Liver (tissue), 9 donors: ENCODE data around the gene PHF21B. TPM values are rescaled to one million over a fixed set of nuclear protein-coding genes. Genes with fewer than 3 reads are reported as not detected.

Experiments
- DNase-seq: peaks from one replicate; pipeline ENCODE4 v3.0.0-alpha.2; 2017; ENCODE audit warnings: low spot score
- H3K27ac ChIP-seq, 2 donors: one replicate each; pipeline ENCODE4 v1.7.0; 2013; ENCODE audit warnings: inconsistent platforms in 2 of 2, low read length in 2 of 2, control low read depth in 1 of 2, low read depth in 1 of 2, mild to moderate bottlenecking in 1 of 2
- H3K27me3 ChIP-seq, 4 donors: one replicate each; pipeline versions ENCODE4 v1.6.1 to v1.7.0; 2013; ENCODE audit warnings: low read length in 3 of 4, inconsistent platforms in 1 of 4, mild to moderate bottlenecking in 1 of 4, moderate library complexity in 1 of 4; ENCODE audit not compliant: control insufficient read depth in 4 of 4, insufficient read depth in 4 of 4
- H3K36me3 ChIP-seq, 4 donors: one replicate each; pipeline versions ENCODE4 v1.6.1 to v1.7.0; 2013; ENCODE audit warnings: low read length in 3 of 4, mild to moderate bottlenecking in 3 of 4, low read depth in 1 of 4, moderate library complexity in 1 of 4; ENCODE audit not compliant: control insufficient read depth in 4 of 4, insufficient read depth in 3 of 4
- H3K4me1 ChIP-seq, 4 donors: one replicate each; pipeline versions ENCODE4 v1.6.1 to v1.7.0; 2013; ENCODE audit warnings: low read length in 3 of 4, mild to moderate bottlenecking in 3 of 4, moderate library complexity in 1 of 4; ENCODE audit not compliant: control insufficient read depth in 4 of 4, insufficient read depth in 4 of 4
- H3K4me3 ChIP-seq, 3 donors: one replicate each; pipeline versions ENCODE4 v1.6.1 to v1.7.0; 2013; ENCODE audit warnings: low read length in 3 of 3, control low read depth in 1 of 3, low read depth in 1 of 3, mild to moderate bottlenecking in 1 of 3
- H3K9ac ChIP-seq, 2 donors: one replicate each; pipeline ENCODE4 v1.7.0; 2013; ENCODE audit warnings: low read length in 2 of 2, mild to moderate bottlenecking in 2 of 2, moderate library complexity in 2 of 2, control low read depth in 1 of 2, low read depth in 1 of 2
- H3K9me3 ChIP-seq, 4 donors: one replicate each; pipeline versions ENCODE4 v1.6.1 to v1.7.0; 2013; ENCODE audit warnings: low read length in 3 of 4; ENCODE audit not compliant: control insufficient read depth in 4 of 4
- ATF3 ChIP-seq: IDR thresholded peaks from 2 replicates; pipeline ENCODE4 v1.6.1; 2016; ENCODE audit warnings: antibody characterized with exemption
- CTCF ChIP-seq: fragments of 150-350 bp; IDR thresholded peaks from 2 replicates; pipeline ENCODE4 v1.5.1; 2017; ENCODE audit warnings: improper control_type of control experiment, low read depth, low read length; ENCODE audit not compliant: missing input control
- EGR1 ChIP-seq, 2 donors: IDR thresholded peaks; 2 replicates each; pipeline ENCODE4 v1.6.1; 2016 to 2018; ENCODE audit warnings: antibody characterized with exemption in 2 of 2, low read depth in 2 of 2
- FOXA1 ChIP-seq: IDR thresholded peaks from 2 replicates; pipeline ENCODE4 v1.6.1; 2016; ENCODE audit warnings: antibody characterized with exemption
- FOXA2 ChIP-seq: IDR thresholded peaks from 2 replicates; pipeline ENCODE4 v1.6.1; 2016; ENCODE audit warnings: antibody characterized with exemption
- GABPA ChIP-seq, 2 donors: IDR thresholded peaks in 1 of 2; conservative IDR thresholded peaks in 1 of 2; 2 replicates each; pipeline ENCODE4 v1.6.1; 2016; ENCODE audit warnings: antibody characterized with exemption in 2 of 2, mild to moderate bottlenecking in 1 of 2, moderate library complexity in 1 of 2
- HNF4A ChIP-seq, 2 donors: conservative IDR thresholded peaks; 2 replicates each; pipeline ENCODE4 v1.6.1; 2016; ENCODE audit warnings: antibody characterized with exemption in 2 of 2, mild to moderate bottlenecking in 2 of 2
- HNF4G ChIP-seq: IDR thresholded peaks from 2 replicates; pipeline ENCODE4 v1.6.1; 2016; ENCODE audit warnings: antibody characterized with exemption
- JUND ChIP-seq, 2 donors: IDR thresholded peaks; 2 replicates each; pipeline ENCODE4 v1.6.1; 2016; ENCODE audit warnings: antibody characterized with exemption in 2 of 2
- MAX ChIP-seq: IDR thresholded peaks from 2 replicates; pipeline ENCODE4 v1.6.1; 2016; ENCODE audit warnings: antibody characterized with exemption
- NR2F2 ChIP-seq: IDR thresholded peaks from 2 replicates; pipeline ENCODE4 v1.6.1; 2016; ENCODE audit warnings: antibody characterized with exemption
- RAD21 ChIP-seq, 2 donors: IDR thresholded peaks; 2 replicates each; pipeline ENCODE4 v1.6.1; 2016; ENCODE audit warnings: antibody characterized with exemption in 2 of 2, mild to moderate bottlenecking in 2 of 2
- REST ChIP-seq: IDR thresholded peaks from 2 replicates; pipeline ENCODE4 v1.6.1; 2016; ENCODE audit warnings: antibody characterized with exemption, mild to moderate bottlenecking
- RXRA ChIP-seq, 2 donors: IDR thresholded peaks; 2 replicates each; pipeline ENCODE4 v1.6.1; 2017 to 2018; ENCODE audit warnings: antibody characterized with exemption in 2 of 2, mild to moderate bottlenecking in 1 of 2
- SP1 ChIP-seq: IDR thresholded peaks from 2 replicates; pipeline ENCODE4 v1.6.1; 2018; ENCODE audit warnings: antibody characterized with exemption, mild to moderate bottlenecking
- TAF1 ChIP-seq: conservative IDR thresholded peaks from 2 replicates; pipeline ENCODE4 v1.6.1; 2016; ENCODE audit warnings: antibody characterized with exemption, mild to moderate bottlenecking
- YY1 ChIP-seq: IDR thresholded peaks from 2 replicates; pipeline ENCODE4 v1.6.1; 2016; ENCODE audit warnings: antibody characterized with exemption, mild to moderate bottlenecking
- ZBTB33 ChIP-seq: IDR thresholded peaks from 2 replicates; pipeline ENCODE4 v1.6.1; 2016; ENCODE audit warnings: antibody characterized with exemption
- WGBS: extraction: QIAGEN DNeasy Blood & Tissue Kit; methylation state at CpG from one replicate; pipeline ENCODE4 v1.1.7; 2013; 5-methylcytosine and 5-hydroxymethylcytosine counted together
- polyA plus RNA-seq, 2 donors: library from polyadenylated mRNA; stranded (reverse) in 1 of 2; unstranded in 1 of 2; fragments of 200-250 nt in 1 of 2; fragments of >200 nt in 1 of 2; fragmentation: Nextera tagmentation in 1 of 2; extraction: Ambion mirVana in 1 of 2; gene quantifications; one replicate each; pipeline versions ENCODE4 v1.2.1 to v1.2.3, GENCODE V29; 2013 to 2015
- total RNA-seq, 2 donors: library from RNA; depleted of rRNA; stranded (reverse); fragments of >200 nt; gene quantifications; one replicate each; pipeline ENCODE4 v1.2.3, GENCODE V29; 2014
- donor health status: healthy.
- donor health status: healthy.
- donor health status: healthy.
- donor health status: healthy.
- donor health status: healthy.

Gene PHF21B
- total and polyA plus RNA-seq, 4 donors = not detected

- Histone ChIP-seq H3K4me1 (no peaks in the 10 kb centered on the region), H3K9me3 (no peaks in the 10 kb centered on the region), H3K27ac (no peak overlapping the region), H3K27me3 (peaks cover 0 to 2% (median 0%) of the 10 kb centered on the region in 4 donors), H3K36me3 (no peaks in the 10 kb centered on the region), H3K9ac (no peak overlapping the region), H3K4me3 (no peak overlapping the region)
- TF ChIP-seq RXRA (IDR thresholded peaks at IDR 0.05) = no peak
- TF ChIP-seq CTCF = no peak
- TF ChIP-seq ATF3 = no peak
- no peak for TF ChIP-seq FOXA1
- TF ChIP-seq ZBTB33 = no peak
- no peak for TF ChIP-seq YY1
- TF ChIP-seq NR2F2 = no peak
- no peak for TF ChIP-seq FOXA2
- TF ChIP-seq MAX = no peak
- TF ChIP-seq RAD21 (IDR thresholded peaks at IDR 0.05) = no peak
- TF ChIP-seq HNF4A (conservative IDR thresholded peaks at IDR 0.05) = no peak
- TF ChIP-seq GABPA (IDR thresholded peaks at IDR 0.05 in 1 of 2, conservative IDR thresholded peaks at IDR 0.05 in 1 of 2) = no peak
- TF ChIP-seq HNF4G = no peak
- TF ChIP-seq SP1 = no peak
- no peak for TF ChIP-seq JUND (IDR thresholded peaks at IDR 0.05)
- TF ChIP-seq EGR1 (IDR thresholded peaks at IDR 0.05; ENCODE audit: low read depth in 2 of 2) = no peak
- no peak for TF ChIP-seq REST
- TF ChIP-seq TAF1 = no peak
- WGBS = 87% methylated on average over 46 of the region's 46 CpGs
- DNase-seq = no peak
Observed at GRCh38 chr22:44916281-44917231, 93.2 kb downstream of the PHF21B start.
